Aorta (tissue), 5 donors: Measurements from ENCODE around the gene GBA2. TPM values are rescaled to one million over a fixed set of nuclear protein-coding genes. Genes with fewer than 3 reads are reported as not detected.

ENCODE experiments used
- ATAC-seq: fragments of 200-7000 bp; cut with Tn5 transposase; one replicate; pipeline ENCODE4 v1.9.1; 2022; ENCODE audit warnings: moderate library complexity; ENCODE audit not compliant: low FRiP score
- DNase-seq, 2 donors: peaks; one replicate each; pipeline ENCODE4 v3.0.0-alpha.2; 2020
- H3K27ac ChIP-seq, 2 donors: one replicate each; pipeline ENCODE4 v1.5.1; 2013; ENCODE audit warnings: low read length in 2 of 2, mild to moderate bottlenecking in 2 of 2, moderate library complexity in 2 of 2, control low read depth in 1 of 2, inconsistent platforms in 1 of 2, low read depth in 1 of 2
- H3K27me3 ChIP-seq, 2 donors: one replicate each; pipeline ENCODE4 v1.6.1; 2013; ENCODE audit warnings: control low read depth in 1 of 2, low read length in 1 of 2, mild to moderate bottlenecking in 1 of 2, moderate library complexity in 1 of 2; ENCODE audit not compliant: insufficient read depth in 2 of 2, control insufficient read depth in 1 of 2
- H3K36me3 ChIP-seq, 2 donors: one replicate each; pipeline ENCODE4 v1.6.1; 2013; ENCODE audit warnings: control low read depth in 1 of 2, low read length in 1 of 2, mild to moderate bottlenecking in 1 of 2; ENCODE audit not compliant: insufficient read depth in 2 of 2, control insufficient read depth in 1 of 2
- H3K4me1 ChIP-seq, 2 donors: one replicate each; pipeline ENCODE4 v1.6.1; 2013; ENCODE audit warnings: low read length in 2 of 2, control low read depth in 1 of 2, mild to moderate bottlenecking in 1 of 2, moderate library complexity in 1 of 2; ENCODE audit not compliant: insufficient read depth in 2 of 2, control insufficient read depth in 1 of 2
- H3K4me3 ChIP-seq, 2 donors: one replicate each; pipeline ENCODE4 v1.5.1; 2013; ENCODE audit warnings: low read length in 2 of 2, control low read depth in 1 of 2, mild to moderate bottlenecking in 1 of 2
- H3K9me3 ChIP-seq: one replicate; pipeline ENCODE4 v1.6.1; 2013; ENCODE audit warnings: mild to moderate bottlenecking, low read length; ENCODE audit not compliant: control insufficient read depth
- WGBS, 2 donors: extraction: QIAGEN DNeasy Blood & Tissue Kit; methylation state at CpG; one replicate each; pipeline ENCODE4 v1.1.7; 2013; 5-methylcytosine and 5-hydroxymethylcytosine counted together
- intact Hi-C, 2 donors: fragments of 100-400 bp; cut with DNase I; formaldehyde crosslinking; loops; one replicate each; pipeline versions ENCODE4 v1.14.2 to v1.15.0; 2022
- microRNA-seq, 2 donors: library from miRNA; unstranded; fragments of <30 nt; microRNA quantifications; one replicate each; pipeline ENCODE4 v1.2.0, GENCODE V29; 2020
- polyA plus RNA-seq, 2 donors: library from polyadenylated mRNA; stranded (reverse); fragments of 200-250 nt; gene quantifications; one replicate each; pipeline ENCODE4 v1.2.3, GENCODE V29; 2013
- total RNA-seq, 2 donors: library from RNA; stranded (reverse); fragmentation: NEBNext Ultra II Directional; extraction: Animal tissue kit (Norgen Biotek cat#: 25700); gene quantifications; one replicate each; pipeline ENCODE4 v1.2.1, GENCODE V29; 2021
- donor health status: healthy with polysubstance abuse.
- donor health status: Bipolar disorder and iron deficiency.
- donor health status: DM: no; HTN: no; CAD: no.
- donor health status: DM: no; HTN: no; CAD: no.
- donor health status: DM: yes; HTN: yes; CAD: no.

The GBA2 gene
- total and polyA plus RNA-seq, 4 donors = 18.5 to 122 (median 83.8) TPM

DNA sequence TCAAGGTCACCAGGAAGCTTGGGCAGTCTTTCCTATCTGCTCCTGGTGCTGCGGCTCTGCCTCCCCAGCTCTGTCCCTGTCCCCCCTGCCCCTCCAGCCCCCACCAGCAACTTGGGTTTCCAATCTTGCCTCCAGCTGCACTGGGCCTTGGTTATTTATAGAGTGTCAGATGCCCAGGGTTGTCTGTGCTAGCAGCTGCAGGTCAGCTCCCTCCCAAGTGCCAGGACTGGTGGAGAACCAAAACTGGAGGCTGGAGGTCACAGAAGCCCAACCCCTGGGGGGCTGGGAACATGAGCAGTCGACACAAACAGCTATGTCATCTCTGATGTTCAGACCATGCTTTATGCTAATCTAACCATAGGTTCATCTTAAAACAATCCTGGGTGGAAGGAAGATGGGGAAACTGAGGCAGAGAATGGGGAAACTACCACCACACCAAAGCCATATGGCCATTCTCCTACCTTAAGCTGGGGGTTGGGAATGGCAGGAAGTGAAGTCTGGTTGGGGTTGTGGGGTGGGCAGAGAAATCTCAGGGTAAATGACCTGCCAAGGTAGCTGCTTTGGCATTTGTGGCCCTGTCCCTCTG lies 61.0 kb downstream of the GBA2 start:
- H3K9me3 ChIP-seq = no peaks in the 10 kb centered on the region
- peak overlapping the region; percentile 91 to 95 for H3K4me3 ChIP-seq
- H3K27ac ChIP-seq = peak overlapping the region in 1 of 2 donors; percentile 87
- DNase-seq (no peak), ATAC-seq (no peak)
- whole genome bisulfite sequencing, 2 donors = 3 to 7% methylated on average over 2 of the region's 2 CpGs
- H3K36me3 ChIP-seq = peaks cover 0 to 22% of the 10 kb centered on the region in 2 donors
- no peaks in the 10 kb centered on the region for H3K27me3 ChIP-seq
- intact Hi-C loops = loop anchor here (2.0 kb wide), 2 partner anchors 27 to 41 kb away; no protein-coding TSS in a partner anchor
- no peaks in the 10 kb centered on the region for H3K4me1 ChIP-seq

DNA sequence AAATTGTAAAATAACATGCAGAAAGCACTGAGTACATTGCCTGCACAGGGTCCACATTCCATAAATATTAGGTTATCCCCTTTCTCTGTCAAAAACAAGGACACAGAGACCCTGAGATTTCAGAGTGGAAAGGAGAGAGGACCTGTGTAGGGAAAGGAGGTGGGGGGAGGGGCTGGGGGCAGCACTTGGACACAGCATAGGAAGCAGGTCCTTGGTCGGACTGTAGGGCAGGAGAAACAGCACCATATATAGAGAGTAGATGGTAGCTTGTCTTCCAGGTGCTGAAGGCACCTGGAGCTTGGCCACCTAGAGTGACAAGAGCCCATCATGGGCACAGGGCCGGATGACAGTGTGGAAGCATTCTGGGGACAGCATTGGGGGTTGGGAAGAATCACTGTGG lies 61.7 kb downstream of the GBA2 start:
- 4 to 11% methylated on average over 2 of the region's 2 CpGs for WGBS, 2 donors
- peak overlapping the region; percentile 91 to 95 for H3K4me3 ChIP-seq
- no peaks in the 10 kb centered on the region for H3K27me3 ChIP-seq
- H3K27ac ChIP-seq = peak overlapping the region in 1 of 2 donors; percentile 6
- no peak for DNase-seq
- H3K9me3 ChIP-seq = no peaks in the 10 kb centered on the region
- ATAC-seq = no peak
- intact Hi-C loops = loop anchor here in 1 of 2 donors (2.0 kb wide), 1 partner anchor 41 kb away; no protein-coding TSS in a partner anchor
- H3K36me3 ChIP-seq = peaks cover 0 to 26% of the 10 kb centered on the region in 2 donors
- H3K4me1 ChIP-seq = no peaks in the 10 kb centered on the region

Small RNAs within 50 kb of the gene (microRNA-seq; reads per million reads assigned to microRNA genes)
- gene MIR6852 (0 reads per million in 2 donors), gene MIR6853 (0 to 0.60 reads per million in 2 donors)

Other genes with a start within 250 kb of the GBA2 start
- gene TESK1, start 144.0 kb downstream of the GBA2 start, total RNA-seq = 10 to 100 TPM; 52.1 to 58.2 TPM
- gene TESK1, start 144.0 kb downstream of the GBA2 start, polyA plus RNA-seq = 10 to 100 TPM; 23.8 to 81.0 TPM
- gene CD72, start 130.8 kb downstream of the GBA2 start, total RNA-seq = 10 to 100 TPM in 1 of 2 donors, 1 to 10 TPM in 1; 3.7 to 11.5 TPM
- gene CD72, start 130.8 kb downstream of the GBA2 start, polyA plus RNA-seq = 1 to 10 TPM; 1.6 to 3.4 TPM
- 1 to 10 TPM in 1 of 2 donors, under 1 TPM in 1; 0.65 to 1.3 TPM for gene SIT1, start 98.3 kb downstream of the GBA2 start, total RNA-seq
- gene SIT1, start 98.3 kb downstream of the GBA2 start, polyA plus RNA-seq = 1 to 10 TPM; 1.0 to 1.1 TPM
- over 10,000 TPM; 14,949 to 16,694 TPM for gene RMRP, start 91.2 kb downstream of the GBA2 start, total RNA-seq
- not detected for gene RMRP, start 91.2 kb downstream of the GBA2 start, polyA plus RNA-seq
- gene CCDC107, start 90.9 kb downstream of the GBA2 start, total RNA-seq = 10 to 100 TPM; 53.7 to 79.6 TPM
- 100 to 1,000 TPM in 1 of 2 donors, 10 to 100 TPM in 1; 65.7 to 224 TPM for gene CCDC107, start 90.9 kb downstream of the GBA2 start, polyA plus RNA-seq
- 1 to 10 TPM in 1 of 2 donors, under 1 TPM in 1; 0.75 to 1.7 TPM for gene ARHGEF39, start 84.0 kb downstream of the GBA2 start, total RNA-seq
- 1 to 10 TPM in 1 of 2 donors, under 1 TPM in 1; 0.25 to 1.8 TPM for gene ARHGEF39, start 84.0 kb downstream of the GBA2 start, polyA plus RNA-seq
- 1 to 10 TPM; 4.3 to 8.8 TPM for gene CA9, start 75.3 kb downstream of the GBA2 start, total RNA-seq
- gene CA9, start 75.3 kb downstream of the GBA2 start, polyA plus RNA-seq = under 1 TPM in 1 of 2 donors, not detected in 1; 0.79 TPM
- gene TPM2, start 59.3 kb downstream of the GBA2 start, total RNA-seq = 1,000 to 10,000 TPM; 1,614 to 5,973 TPM
- 1,000 to 10,000 TPM; 7,224 to 9,377 TPM for gene TPM2, start 59.3 kb downstream of the GBA2 start, polyA plus RNA-seq
- 1,000 to 10,000 TPM in 1 of 2 donors, 100 to 1,000 TPM in 1; 735 to 1,271 TPM for gene TLN1, start 17.0 kb downstream of the GBA2 start, total RNA-seq
- 100 to 1,000 TPM; 160 to 382 TPM for gene TLN1, start 17.0 kb downstream of the GBA2 start, polyA plus RNA-seq
- 10 to 100 TPM; 39.5 to 51.3 TPM for gene CREB3, start 16.6 kb downstream of the GBA2 start, total RNA-seq
- gene CREB3, start 16.6 kb downstream of the GBA2 start, polyA plus RNA-seq = 10 to 100 TPM; 46.2 to 62.0 TPM
- gene RGP1, start 59 bp upstream of the GBA2 start, total RNA-seq = 10 to 100 TPM; 30.0 to 32.4 TPM
- gene RGP1, start 59 bp upstream of the GBA2 start, polyA plus RNA-seq = 10 to 100 TPM; 11.0 to 13.0 TPM
- gene MSMP, start 5.0 kb upstream of the GBA2 start, total RNA-seq = 1 to 10 TPM; 2.0 TPM
- not detected for gene MSMP, start 5.0 kb upstream of the GBA2 start, polyA plus RNA-seq
- 10 to 100 TPM; 39.7 to 45.6 TPM for gene NPR2, start 42.4 kb upstream of the GBA2 start, total RNA-seq
- 10 to 100 TPM; 13.3 to 85.0 TPM for gene NPR2, start 42.4 kb upstream of the GBA2 start, polyA plus RNA-seq
- 1 to 10 TPM in 1 of 2 donors, under 1 TPM in 1; 0.71 to 3.0 TPM for gene SPAG8, start 63.0 kb upstream of the GBA2 start, total RNA-seq
- 1 to 10 TPM in 1 of 2 donors, not detected in 1; 4.4 TPM for gene SPAG8, start 63.0 kb upstream of the GBA2 start, polyA plus RNA-seq
- 10 to 100 TPM; 21.3 to 26.0 TPM for gene HINT2, start 65.8 kb upstream of the GBA2 start, total RNA-seq
- gene HINT2, start 65.8 kb upstream of the GBA2 start, polyA plus RNA-seq = 10 to 100 TPM; 34.8 to 61.5 TPM
- gene FAM221B, start 79.5 kb upstream of the GBA2 start, total RNA-seq = not detected
- under 1 TPM in 1 of 2 donors, not detected in 1; 0.13 TPM for gene FAM221B, start 79.5 kb upstream of the GBA2 start, polyA plus RNA-seq
- 10 to 100 TPM; 16.3 to 20.8 TPM for gene TMEM8B, start 80.0 kb upstream of the GBA2 start, total RNA-seq
- 10 to 100 TPM in 1 of 2 donors, 1 to 10 TPM in 1; 6.8 to 31.2 TPM for gene TMEM8B, start 80.0 kb upstream of the GBA2 start, polyA plus RNA-seq
- not detected for gene OR13J1, start 121.2 kb upstream of the GBA2 start, total RNA-seq
- gene OR13J1, start 121.2 kb upstream of the GBA2 start, polyA plus RNA-seq = not detected
- 10 to 100 TPM; 14.2 to 23.1 TPM for gene HRCT1, start 157.0 kb upstream of the GBA2 start, total RNA-seq
- 10 to 100 TPM; 17.4 to 25.7 TPM for gene HRCT1, start 157.0 kb upstream of the GBA2 start, polyA plus RNA-seq
- 1 to 10 TPM; 4.0 to 4.5 TPM for gene SPAAR, start 160.3 kb upstream of the GBA2 start, total RNA-seq
- under 1 TPM in 1 of 2 donors, not detected in 1; 0.82 TPM for gene SPAAR, start 160.3 kb upstream of the GBA2 start, polyA plus RNA-seq
- gene OR2S2, start 208.9 kb upstream of the GBA2 start, total RNA-seq = not detected
- not detected for gene OR2S2, start 208.9 kb upstream of the GBA2 start, polyA plus RNA-seq